ENCODE measurements around the gene INMT.

Gene INMT

DNA sequence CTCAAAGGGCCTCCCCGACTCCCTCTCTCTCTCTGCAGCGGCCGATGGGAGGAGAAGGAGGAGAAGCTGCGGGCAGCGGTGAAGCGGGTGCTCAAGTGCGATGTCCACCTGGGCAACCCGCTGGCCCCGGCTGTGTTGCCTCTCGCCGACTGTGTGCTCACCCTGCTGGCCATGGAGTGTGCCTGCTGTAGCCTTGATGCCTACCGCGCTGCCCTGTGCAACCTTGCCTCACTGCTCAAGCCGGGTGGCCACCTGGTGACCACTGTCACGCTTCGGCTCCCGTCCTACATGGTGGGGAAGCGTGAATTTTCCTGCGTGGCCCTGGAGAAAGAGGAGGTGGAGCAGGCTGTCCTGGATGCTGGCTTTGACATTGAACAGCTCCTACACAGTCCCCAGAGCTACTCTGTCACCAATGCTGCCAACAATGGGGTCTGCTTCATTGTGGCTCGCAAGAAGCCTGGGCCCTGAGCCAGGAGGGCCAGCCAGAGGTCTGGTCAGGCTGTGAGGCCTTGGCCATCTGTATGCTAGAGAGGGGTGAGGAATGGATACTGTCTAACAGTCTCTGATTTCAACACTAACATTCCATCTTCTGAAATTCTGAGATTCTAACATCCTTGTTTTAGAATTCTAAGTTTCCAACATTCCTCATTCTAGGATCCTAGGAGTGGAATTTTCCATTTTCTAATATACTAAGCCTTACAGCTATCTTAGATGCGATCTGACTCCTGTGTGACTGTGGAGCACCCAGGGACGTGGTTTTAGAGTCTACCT, 3.6 kb downstream of the INMT start:
- H3K4me1 Mint-ChIP-seq, result no peaks in the 10 kb centered on the region
- peaks cover 10% of the 10 kb centered on the region for H3K27me3 Mint-ChIP-seq
- H3K4me3 Mint-ChIP-seq, result no peak overlapping the region
- no peak overlapping the region for H3K27ac Mint-ChIP-seq
- DNase-seq, result no peak
- H3K9me3 Mint-ChIP-seq, result no peaks in the 10 kb centered on the region
- ATAC-seq, result no peak

DNA sequence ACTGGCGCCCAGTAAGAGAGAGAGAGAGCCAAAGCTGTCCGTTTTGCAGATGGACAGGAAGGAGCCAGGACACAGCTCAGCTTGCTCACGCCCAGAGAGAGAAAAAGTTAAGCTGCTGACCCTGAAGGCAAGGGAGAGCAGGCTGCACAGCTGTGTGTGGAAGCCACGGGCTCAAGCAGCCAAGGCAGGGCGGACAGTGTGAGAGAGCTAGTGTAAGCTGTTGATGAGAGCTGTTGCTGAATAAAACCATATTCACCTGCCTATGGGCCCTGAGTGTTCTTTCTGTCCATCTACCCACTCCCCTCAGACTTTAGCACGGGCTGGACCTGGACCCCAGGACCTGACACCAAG, 5.4 kb downstream of the INMT start:
- no peak for ATAC-seq
- DNase-seq, result no peak
- H3K27me3 Mint-ChIP-seq, result peaks cover 10% of the 10 kb centered on the region
- no peak overlapping the region for H3K4me3 Mint-ChIP-seq
- no peaks in the 10 kb centered on the region for H3K4me1 Mint-ChIP-seq
- H3K9me3 Mint-ChIP-seq, result no peaks in the 10 kb centered on the region
- H3K27ac Mint-ChIP-seq, result no peak overlapping the region

DNA sequence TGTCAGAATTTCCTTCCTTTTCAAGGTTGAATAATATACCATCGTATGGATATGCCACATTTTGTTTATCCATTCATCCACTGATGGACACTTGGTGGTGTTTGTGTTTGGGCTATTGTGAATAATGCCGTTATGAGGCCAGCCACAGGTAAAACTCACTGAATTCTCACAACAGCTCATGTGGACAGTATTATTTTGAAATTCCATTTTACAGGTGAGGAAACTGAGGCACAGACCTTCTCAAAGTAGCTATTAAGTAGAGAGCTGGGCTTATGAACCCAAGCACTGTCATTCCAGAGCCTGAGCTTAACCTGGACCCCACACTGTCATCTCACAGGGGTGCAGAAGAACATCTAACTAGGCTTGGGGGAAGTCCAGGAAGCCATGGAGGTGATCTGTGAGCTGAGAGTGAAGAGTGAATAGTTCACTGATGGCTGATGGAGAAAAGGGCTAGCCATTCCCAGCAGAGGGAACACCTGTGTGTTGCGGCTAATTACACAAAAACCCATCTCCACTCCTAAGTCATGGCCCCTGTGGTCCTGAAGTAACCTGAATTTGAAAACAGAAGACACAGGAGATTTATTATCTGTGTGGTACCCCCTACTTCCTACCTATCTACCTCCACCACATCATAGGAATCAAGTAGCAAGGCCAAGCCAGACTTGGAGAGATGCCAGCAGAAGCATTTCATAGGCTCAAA, 8.7 kb downstream of the INMT start:
- Mint-ChIP-seq H3K27me3 (peaks cover 10% of the 10 kb centered on the region), H3K4me1 (no peaks in the 10 kb centered on the region), H3K27ac (no peak overlapping the region), H3K9me3 (no peaks in the 10 kb centered on the region), H3K4me3 (no peak overlapping the region)
- ATAC-seq (no peak), DNase-seq (no peak)

DNA sequence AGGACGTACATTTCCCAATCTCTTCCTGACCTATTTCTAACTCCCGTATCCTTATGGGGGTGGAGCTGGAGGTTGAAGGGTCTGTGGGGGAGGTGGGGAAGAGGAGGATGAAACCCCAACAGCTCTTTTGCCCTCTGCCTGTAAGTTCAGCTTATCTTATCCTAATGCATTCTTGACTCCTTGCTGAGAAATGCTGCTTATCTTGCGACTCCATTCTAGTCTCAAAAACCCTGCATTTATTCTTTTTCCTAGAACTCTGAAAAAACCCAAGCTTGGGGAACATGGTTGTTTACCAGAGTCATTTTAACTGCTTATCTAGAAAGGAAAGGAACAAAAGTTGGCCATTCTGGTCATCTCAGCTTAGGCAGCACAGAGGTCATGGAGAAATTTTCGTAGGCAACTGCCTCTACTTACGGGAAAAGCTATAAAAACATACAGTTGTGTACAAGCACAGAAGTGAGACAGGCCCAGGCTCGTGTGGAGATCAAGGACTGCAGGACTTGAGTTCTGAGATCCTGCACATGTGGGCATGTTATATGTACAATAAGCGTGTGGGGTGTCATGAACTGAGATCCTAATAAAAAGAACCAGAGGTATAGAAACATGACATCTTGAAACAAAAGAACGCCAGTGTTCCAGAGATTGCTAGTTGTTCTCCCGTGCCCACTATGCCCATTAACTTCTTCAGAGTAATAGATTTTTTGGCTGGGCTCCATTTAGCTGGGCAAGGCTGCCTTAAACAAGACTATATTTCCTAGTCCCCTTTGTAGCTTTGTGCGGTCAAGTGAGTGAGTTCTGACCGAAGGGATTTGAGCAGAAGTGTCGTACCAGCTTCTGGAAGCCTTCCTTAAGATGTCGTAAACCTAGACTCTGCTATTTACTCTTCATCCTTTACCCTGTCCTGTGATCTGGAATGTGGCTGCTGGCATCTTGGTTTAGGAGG, 9.6 kb downstream of the INMT start:
- Mint-ChIP-seq H3K9me3 (no peaks in the 10 kb centered on the region), H3K27me3 (peaks cover 10% of the 10 kb centered on the region), H3K27ac (no peak overlapping the region), H3K4me1 (no peaks in the 10 kb centered on the region), H3K4me3 (no peak overlapping the region)
- ATAC-seq, result no peak
- no peak for DNase-seq

DNA sequence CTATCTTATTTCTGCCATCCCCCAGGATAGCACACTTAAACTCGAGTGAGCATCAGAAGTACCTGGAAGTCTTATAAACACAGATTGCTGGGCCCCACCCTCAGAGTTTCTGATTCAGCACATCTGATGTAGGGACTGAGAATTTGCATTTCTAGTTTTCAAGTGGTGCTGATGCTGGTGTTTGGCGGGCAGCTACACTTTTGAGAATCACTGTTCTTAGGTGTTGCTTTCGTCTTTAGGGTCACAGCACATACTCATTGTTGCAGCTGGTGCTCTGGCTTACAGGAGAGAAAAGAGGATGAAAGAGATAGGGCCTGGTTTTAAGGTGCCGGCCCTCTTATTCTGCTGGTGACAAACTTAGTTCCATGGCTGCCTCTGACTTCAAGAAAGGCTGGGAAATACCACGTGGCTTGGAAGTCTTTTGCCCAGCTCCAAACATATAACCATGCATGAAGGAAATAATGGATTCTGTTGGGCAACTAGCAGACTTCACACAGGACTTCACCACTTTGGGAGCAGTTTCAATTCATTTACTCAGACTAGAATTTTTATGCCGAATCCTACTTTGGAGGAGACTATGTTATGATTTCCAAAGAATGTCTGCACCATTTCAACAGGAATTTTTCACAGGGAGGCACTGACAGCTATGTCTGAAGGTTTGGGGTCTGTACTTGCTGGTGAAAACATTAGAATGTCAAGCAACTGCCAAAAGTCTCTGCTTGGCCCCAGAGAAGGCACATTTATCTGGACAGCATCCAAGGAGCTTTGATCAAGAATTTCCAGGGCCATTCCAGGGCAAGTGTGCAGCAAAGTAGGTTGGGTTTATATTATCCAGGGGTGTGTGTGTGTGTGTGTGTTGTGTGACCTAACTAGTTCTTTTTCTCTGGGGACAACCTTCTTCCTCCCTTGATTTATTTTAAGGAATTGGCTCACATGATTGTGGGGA, 12.4 kb downstream of the INMT start:
- peaks cover 14% of the 10 kb centered on the region for H3K27me3 Mint-ChIP-seq
- H3K4me3 Mint-ChIP-seq, result no peak overlapping the region
- no peak for DNase-seq
- no peak overlapping the region for H3K27ac Mint-ChIP-seq
- no peak for ATAC-seq
- no peaks in the 10 kb centered on the region for H3K4me1 Mint-ChIP-seq
- H3K9me3 Mint-ChIP-seq, result no peaks in the 10 kb centered on the region

DNA sequence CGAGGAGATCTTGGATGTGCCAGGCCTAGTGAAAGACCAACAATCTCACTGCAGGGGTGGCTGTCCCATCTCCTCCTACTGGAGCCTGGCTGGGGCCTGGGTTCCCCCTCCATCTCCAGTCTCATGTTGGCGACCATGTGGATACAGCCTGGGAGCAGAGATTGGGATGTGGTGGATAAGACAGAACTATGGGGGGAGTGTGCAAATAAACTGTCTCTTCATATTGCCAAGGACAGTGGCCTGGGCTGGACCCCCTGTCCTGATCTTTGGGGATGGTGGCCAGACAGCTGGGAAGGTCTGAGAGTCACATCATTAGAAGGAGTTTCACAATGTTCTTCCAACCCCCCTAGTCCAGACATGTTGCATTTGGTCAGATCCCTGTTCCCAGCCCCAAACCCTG, 13.5 kb downstream of the INMT start:
- Mint-ChIP-seq H3K4me1 (no peaks in the 10 kb centered on the region), H3K27ac (no peak overlapping the region), H3K9me3 (no peaks in the 10 kb centered on the region), H3K27me3 (peaks cover 7% of the 10 kb centered on the region), H3K4me3 (no peak overlapping the region)
- ATAC-seq, result no peak
- no peak for DNase-seq

DNA sequence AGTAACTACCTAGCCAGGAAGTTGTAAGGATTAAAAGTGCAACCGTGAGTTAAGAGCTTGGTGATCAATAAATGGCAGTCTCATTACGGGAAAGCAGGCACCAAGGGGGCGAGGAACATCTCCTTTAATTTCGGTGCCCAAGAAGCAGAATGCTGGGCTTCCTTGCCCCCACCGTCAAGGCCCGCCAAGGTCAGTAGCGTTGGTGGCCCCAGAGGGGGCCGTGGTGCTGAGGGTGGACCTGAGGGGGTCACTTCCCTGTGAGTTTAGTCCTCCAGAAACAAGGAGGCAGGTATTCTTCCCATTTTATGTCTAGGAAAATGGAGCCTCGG, 18.9 kb downstream of the INMT start:
- peaks cover 7% of the 10 kb centered on the region for H3K27me3 Mint-ChIP-seq
- DNase-seq (no peak), ATAC-seq (no peak)
- H3K4me3 Mint-ChIP-seq, result peak overlapping the region; percentile 77 to 82
- H3K27ac Mint-ChIP-seq, result no peak overlapping the region
- H3K9me3 Mint-ChIP-seq, result no peaks in the 10 kb centered on the region
- H3K4me1 Mint-ChIP-seq, result peaks cover 5% of the 10 kb centered on the region

DNA sequence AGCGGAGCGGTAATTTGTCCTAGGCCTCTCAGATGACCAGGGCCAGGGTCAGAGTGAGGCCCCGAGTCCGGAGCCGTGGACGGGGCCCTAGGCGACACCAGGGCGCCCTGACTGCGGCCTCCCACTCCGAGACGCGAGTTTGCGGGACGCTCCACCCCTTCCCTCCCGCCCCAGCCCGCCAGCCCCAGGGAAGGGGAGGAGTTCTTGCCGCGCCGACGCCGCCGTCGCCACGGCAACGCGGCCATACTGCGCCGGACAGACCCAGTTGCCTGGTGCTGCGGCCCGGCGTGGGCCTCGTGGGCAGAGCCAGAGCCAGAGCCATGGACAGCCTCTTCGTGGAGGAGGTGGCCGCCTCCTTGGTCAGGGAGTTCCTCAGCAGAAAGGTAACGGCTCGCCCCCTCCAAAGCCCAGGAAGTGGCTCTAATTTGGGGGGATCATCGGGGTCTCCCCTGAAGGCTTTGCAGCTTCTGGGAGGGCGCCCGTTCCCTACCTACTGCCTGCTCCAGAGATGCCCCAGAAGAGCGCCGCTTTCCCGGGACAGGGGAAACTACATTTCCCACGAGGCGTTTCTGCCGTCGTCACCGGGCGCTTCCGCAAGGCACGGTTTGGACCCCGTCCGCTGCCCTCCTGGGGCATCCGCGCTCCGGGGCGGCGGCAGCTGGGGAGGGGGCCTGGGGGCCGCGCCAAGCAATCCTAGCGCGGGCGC, 19.4 kb downstream of the INMT start, which contains the start of gene MINDY4:
TSS of gene MINDY4 (plus strand) at position 244 of the 706 bp plus-strand sequence. CDS start at position 321, 77 bp downstream.
- ATAC-seq (peak; percentile 91), DNase-seq (peak; percentile 48 to 66)
- peaks cover 5% of the 10 kb centered on the region for H3K4me1 Mint-ChIP-seq
- no peaks in the 10 kb centered on the region for H3K9me3 Mint-ChIP-seq
- peak within 1 kb of the TSS; percentile 77 to 82 for H3K4me3 Mint-ChIP-seq
- peak within 1 kb of the TSS; percentile 66 to 88 for H3K27ac Mint-ChIP-seq
- peaks cover 7% of the 10 kb centered on the region for H3K27me3 Mint-ChIP-seq

DNA sequence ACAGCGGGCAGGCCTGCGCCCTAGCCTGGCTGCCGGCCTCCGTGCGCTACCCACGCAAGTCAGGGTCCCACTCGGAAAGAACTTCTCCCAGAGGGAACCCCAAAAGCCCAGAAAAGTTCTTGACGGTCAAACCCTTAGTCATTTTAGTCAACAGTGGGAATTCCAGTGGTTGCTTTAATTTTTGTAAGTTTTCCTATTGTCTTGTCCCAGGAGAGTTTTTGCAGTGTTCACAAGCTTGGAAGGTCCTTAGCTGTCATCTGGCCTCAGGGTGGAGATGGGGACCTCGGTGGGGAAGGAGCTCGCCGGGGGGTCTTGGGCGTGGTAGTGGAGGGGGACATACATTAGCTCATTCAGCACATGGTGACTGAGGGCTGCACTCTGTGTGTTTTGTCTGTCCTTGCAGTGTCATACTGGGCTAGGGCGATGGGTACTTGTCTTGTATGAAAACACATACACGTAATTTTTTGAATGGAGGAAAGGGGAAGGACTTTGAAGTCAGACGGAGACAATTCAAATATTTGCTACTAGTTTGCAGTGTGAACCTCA, 20.0 kb downstream of the INMT start:
- peak; percentile 45 for ATAC-seq
- Mint-ChIP-seq H3K27ac (peak overlapping the region in 1 of 2 donors; percentile 66), H3K9me3 (no peaks in the 10 kb centered on the region), H3K4me3 (peak overlapping the region; percentile 77 to 82), H3K27me3 (peaks cover 7% of the 10 kb centered on the region), H3K4me1 (peaks cover 5% of the 10 kb centered on the region)
- DNase-seq, result no peak

DNA sequence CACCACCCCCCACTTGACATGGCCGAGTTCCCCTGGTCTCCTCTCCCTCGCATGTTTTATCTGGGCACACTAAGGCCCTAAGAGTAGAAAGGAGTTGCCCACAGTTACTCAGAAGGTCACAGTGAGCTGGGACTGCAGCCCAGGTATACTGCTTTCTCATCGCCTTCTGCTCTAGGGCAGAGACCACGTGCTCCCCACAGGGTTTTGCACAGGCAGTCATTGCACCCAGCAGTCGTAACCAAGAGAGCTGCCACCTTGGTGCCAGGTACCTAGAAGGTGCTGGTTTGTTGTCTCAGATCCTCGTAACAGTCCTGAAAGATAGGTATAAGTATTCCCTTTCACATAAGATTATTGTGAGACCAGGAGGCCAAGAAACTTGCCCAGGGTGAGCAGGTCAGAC, 21.0 kb downstream of the INMT start:
- Mint-ChIP-seq H3K4me3 (no peak overlapping the region), H3K9me3 (no peaks in the 10 kb centered on the region), H3K4me1 (peaks cover 5% of the 10 kb centered on the region), H3K27me3 (no peaks in the 10 kb centered on the region), H3K27ac (no peak overlapping the region)
- no peak for DNase-seq
- ATAC-seq, result no peak

DNA sequence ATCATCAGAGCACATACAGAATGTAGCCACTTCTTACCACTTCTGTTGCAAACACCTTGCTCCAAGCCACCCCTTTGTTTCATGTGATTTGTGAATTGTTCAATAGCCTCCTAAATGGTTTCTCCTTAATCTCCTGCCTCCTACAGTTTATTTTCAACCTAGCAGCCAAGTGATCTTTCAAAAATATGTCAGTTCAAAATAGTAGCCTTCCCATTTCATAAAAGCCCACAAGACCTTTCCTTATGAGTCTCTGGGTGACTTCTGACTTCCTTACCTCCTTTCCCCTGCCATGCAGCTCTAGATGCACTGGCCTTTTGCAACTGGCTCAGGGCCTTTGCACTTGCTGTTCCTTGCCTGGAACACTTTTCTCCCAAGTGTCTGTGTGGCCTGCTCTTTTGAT, 24.1 kb downstream of the INMT start:
- no peaks in the 10 kb centered on the region for H3K9me3 Mint-ChIP-seq
- no peak overlapping the region for H3K4me3 Mint-ChIP-seq
- no peaks in the 10 kb centered on the region for H3K27me3 Mint-ChIP-seq
- H3K27ac Mint-ChIP-seq, result no peak overlapping the region
- no peak for DNase-seq
- peaks cover 5% of the 10 kb centered on the region for H3K4me1 Mint-ChIP-seq
- ATAC-seq, result no peak

DNA sequence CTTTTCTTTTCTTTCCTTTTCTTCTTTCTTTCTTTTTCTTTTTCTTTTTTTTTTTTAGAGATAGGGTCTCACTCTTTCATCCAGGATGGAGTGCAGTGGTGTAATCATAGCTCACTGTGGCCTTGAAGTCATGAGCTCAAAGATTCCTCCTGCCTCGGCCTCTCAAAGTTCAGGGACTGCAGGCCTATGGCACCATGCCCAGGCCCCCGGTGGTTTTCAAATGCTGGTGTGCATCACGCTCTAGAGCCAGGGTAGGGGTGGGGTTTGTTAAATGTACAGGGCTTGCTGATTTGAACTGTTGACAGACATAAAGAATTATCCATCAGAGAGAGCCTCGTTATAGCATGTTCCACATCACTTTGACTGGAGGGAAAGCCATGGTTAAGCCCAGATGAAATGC, 25.0 kb downstream of the INMT start:
- no peak for ATAC-seq
- H3K9me3 Mint-ChIP-seq, result no peaks in the 10 kb centered on the region
- H3K4me3 Mint-ChIP-seq, result no peak overlapping the region
- H3K4me1 Mint-ChIP-seq, result peaks cover 3% of the 10 kb centered on the region
- no peaks in the 10 kb centered on the region for H3K27me3 Mint-ChIP-seq
- DNase-seq, result no peak
- no peak overlapping the region for H3K27ac Mint-ChIP-seq

DNA sequence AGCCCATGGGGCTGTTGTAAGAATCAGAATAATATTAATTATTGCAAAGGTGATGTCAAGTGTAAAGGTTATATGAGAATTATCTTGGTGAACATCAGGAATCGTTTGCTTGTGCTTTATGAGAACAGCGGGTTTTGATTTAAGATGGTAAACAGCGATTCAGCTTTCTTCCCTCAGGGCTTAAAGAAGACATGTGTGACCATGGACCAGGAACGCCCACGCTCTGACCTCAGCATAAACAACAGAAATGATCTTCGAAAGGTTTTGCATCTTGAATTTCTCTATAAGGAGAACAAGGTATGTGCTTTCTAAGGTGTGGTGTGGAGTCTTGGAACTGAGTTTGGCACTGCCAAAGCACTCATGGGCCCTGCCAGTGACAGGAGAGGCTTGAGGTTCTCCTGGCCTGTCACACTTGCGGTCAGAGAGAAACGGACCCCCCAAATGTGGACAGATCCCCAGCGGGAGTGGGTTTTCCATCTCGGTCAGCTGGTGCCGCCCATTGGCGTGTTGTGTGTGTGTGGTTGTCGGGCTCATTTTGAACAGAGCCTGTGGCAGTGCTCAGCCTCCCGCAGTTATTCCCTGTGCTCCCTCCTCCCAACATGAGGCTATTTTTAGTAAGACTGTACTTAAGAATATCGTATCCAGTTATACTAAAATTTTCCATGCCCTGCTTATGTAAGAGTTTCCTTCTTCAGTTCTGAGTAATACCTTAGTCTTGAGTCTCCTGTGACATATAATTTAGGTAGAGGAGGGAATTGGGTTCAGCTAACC, 26.5 kb downstream of the INMT start:
- H3K27me3 Mint-ChIP-seq, result no peaks in the 10 kb centered on the region
- DNase-seq (no peak), ATAC-seq (no peak)
- H3K4me1 Mint-ChIP-seq, result no peaks in the 10 kb centered on the region
- H3K4me3 Mint-ChIP-seq, result no peak overlapping the region
- no peaks in the 10 kb centered on the region for H3K9me3 Mint-ChIP-seq
- no peak overlapping the region for H3K27ac Mint-ChIP-seq

DNA sequence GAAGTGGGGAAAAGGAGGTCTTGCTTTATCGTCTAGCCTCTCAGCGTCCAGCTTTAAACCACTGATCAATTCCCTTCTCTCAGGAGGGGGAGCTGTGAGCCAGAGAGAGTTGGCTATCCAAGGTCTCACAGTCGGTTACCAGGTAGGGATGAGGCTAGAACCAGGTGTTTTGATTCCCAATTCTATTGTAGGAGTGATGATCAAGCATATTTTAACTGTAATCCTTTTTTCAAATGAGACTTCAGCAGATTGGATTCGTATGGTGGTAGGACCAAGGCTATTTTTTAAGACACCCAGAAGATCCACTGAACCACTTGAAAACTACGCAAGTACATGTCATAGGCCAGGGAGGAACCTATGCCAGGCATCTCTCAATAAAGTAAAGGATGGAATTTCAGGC, 27.6 kb downstream of the INMT start:
- Mint-ChIP-seq H3K27ac (no peak overlapping the region), H3K27me3 (no peaks in the 10 kb centered on the region), H3K4me1 (no peaks in the 10 kb centered on the region), H3K9me3 (no peaks in the 10 kb centered on the region), H3K4me3 (no peak overlapping the region)
- DNase-seq (no peak), ATAC-seq (no peak)

Data from stimulated activated naive CD8-positive, alpha-beta T cell treated with anti-CD3 and anti-CD28 coated beads, Interleukin-15, amount 100 ng/mL, for 72 hours (primary cell).